ENCODE results near the gene FANCC. TPM values are rescaled to one million over a fixed set of nuclear protein-coding genes. Genes with fewer than 3 reads are reported as not detected.

The FANCC gene
- total and polyA plus RNA-seq, 11 donors, result 2.4 to 6.2 (median 4.2) TPM

- 39 to 51% (median 41%) methylated on average over 19 of the region's 19 CpGs for WGBS, 4 donors
- H3K36me3 ChIP-seq, result peaks cover 0 to 43% (median 8%) of the 10 kb centered on the region in 9 donors
- peak in 2 of 4 donors; percentile 1 to 3 for ATAC-seq
- no peaks in the 10 kb centered on the region for H3K9me3 ChIP-seq
- TF ChIP-seq POLR2A (IDR thresholded peaks at IDR 0.05), result no peak
- no peak for TF ChIP-seq CTCF (IDR thresholded peaks at IDR 0.05)
- intact Hi-C loops (cut with DNase I), result loop anchor here in 1 of 10 donors (5.0 kb wide), 1 partner anchor 75 kb away; no protein-coding TSS in a partner anchor
- H3K4me3 ChIP-seq, result no peak overlapping the region
- peak overlapping the region; percentile 61 to 90 (median 82) for H3K27ac ChIP-seq
- H3K4me1 ChIP-seq, result peaks cover 13 to 96% (median 78%) of the 10 kb centered on the region in 12 donors
- peak in 1 of 5 donors; percentile 49 for DNase-seq
- no peaks in the 10 kb centered on the region for H3K27me3 ChIP-seq
Observed at GRCh38 chr9:95092262-95093072, 225.0 kb downstream of the FANCC start.

- TF ChIP-seq POLR2A (IDR thresholded peaks at IDR 0.05) (no peak), CTCF (IDR thresholded peaks at IDR 0.05) (no peak)
- DNase-seq (peak in 1 of 5 donors; percentile 32), ATAC-seq (peak in 2 of 4 donors; percentile 0 to 1)
- Histone ChIP-seq H3K27me3 (no peaks in the 10 kb centered on the region), H3K4me3 (no peak overlapping the region), H3K36me3 (peaks cover 0 to 46% (median 10%) of the 10 kb centered on the region in 9 donors), H3K9me3 (no peaks in the 10 kb centered on the region), H3K4me1 (peaks cover 13 to 95% (median 78%) of the 10 kb centered on the region in 12 donors), H3K27ac (peak overlapping the region; percentile 61 to 90 (median 82))
- intact Hi-C loops (cut with DNase I), result loop anchor here in 1 of 10 donors (5.0 kb wide), 1 partner anchor 74 kb away; no protein-coding TSS in a partner anchor
- WGBS, 4 donors, result 27 to 45% (median 35%) methylated on average over 12 of the region's 12 CpGs
Observed at GRCh38 chr9:95091601-95092261, 225.8 kb downstream of the FANCC start.

GRCh38 chr9:95090871-95091577, 226.5 kb downstream of the FANCC start:
- Histone ChIP-seq H3K9me3 (no peaks in the 10 kb centered on the region), H3K36me3 (peaks cover 0 to 50% (median 14%) of the 10 kb centered on the region in 9 donors), H3K4me3 (no peak overlapping the region), H3K27ac (peak overlapping the region; percentile 61 to 90 (median 82)), H3K4me1 (peaks cover 13 to 99% (median 79%) of the 10 kb centered on the region in 12 donors), H3K27me3 (no peaks in the 10 kb centered on the region)
- no peak for TF ChIP-seq CTCF (IDR thresholded peaks at IDR 0.05)
- no peak for TF ChIP-seq POLR2A (IDR thresholded peaks at IDR 0.05)
- ATAC-seq, result peak in 2 of 4 donors; percentile 2 to 13
- 54 to 70% (median 58%) methylated on average over 11 to 14 of the region's 14 CpGs for WGBS, 4 donors
- intact Hi-C loops (cut with DNase I), result loop anchor here in 1 of 10 donors (5.0 kb wide), 1 partner anchor 74 kb away; no protein-coding TSS in a partner anchor
- peak in 1 of 5 donors; percentile 47 for DNase-seq
